ENCODE data around the gene PRXL2B.
"Not testable (repeated sequence)": the region's sequence is repeated elsewhere in the genome, so short reads cannot be mapped to it uniquely, and the experiment has no call there.

Gene PRXL2B

DNA sequence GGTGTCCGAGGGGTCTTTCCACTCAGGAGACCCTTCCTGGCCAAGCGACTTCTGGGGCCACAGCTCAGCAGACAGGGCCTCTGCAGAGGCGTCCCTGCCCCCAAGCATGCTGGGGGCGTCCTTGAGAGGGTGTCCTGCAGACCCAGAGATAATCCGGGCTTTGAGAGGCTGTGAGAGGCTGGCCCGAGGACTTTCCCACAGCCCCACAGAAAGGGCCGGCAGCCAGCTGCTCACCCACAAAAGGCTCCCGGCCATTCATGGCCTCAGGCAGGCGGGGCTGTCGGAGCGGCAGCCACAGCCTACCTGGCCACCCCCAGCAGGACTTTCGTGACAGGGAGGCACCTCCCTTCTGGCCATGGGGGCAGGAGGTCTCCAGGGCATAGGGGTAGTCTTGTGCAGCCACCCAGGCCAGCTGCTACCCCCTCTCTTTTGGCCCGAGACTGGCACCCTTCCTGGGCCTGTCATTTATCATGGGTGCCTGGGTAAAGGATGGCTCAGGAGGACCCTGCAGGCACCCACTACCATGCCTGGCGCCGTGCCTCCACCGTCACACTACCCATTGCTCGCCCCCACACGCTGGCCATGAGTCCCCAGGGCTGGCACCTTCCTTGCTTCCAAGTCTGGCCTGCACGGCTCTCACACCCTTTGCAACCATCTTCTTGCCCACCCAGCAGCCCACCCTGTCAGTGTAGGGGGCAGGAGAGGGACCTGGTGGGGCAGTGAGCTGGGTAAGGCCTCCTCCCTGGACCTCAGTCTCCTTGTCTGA lies 41.5 kb upstream of the PRXL2B start:
- in situ Hi-C loops (cut with HindIII; ENCODE audit: low pct_ligation_motif_present, low sequenced_read_pairs) = no loop called here
- Histone ChIP-seq H3K27me3 (replicated peaks) (no peaks in the 10 kb centered on the region), H3K4me3 (ENCODE audit: low read depth, low read length) (no peak overlapping the region), H3K36me3 (replicated peaks) (no peaks in the 10 kb centered on the region), H3K27ac (no peak overlapping the region)
- TF ChIP-seq, protein P1, sequence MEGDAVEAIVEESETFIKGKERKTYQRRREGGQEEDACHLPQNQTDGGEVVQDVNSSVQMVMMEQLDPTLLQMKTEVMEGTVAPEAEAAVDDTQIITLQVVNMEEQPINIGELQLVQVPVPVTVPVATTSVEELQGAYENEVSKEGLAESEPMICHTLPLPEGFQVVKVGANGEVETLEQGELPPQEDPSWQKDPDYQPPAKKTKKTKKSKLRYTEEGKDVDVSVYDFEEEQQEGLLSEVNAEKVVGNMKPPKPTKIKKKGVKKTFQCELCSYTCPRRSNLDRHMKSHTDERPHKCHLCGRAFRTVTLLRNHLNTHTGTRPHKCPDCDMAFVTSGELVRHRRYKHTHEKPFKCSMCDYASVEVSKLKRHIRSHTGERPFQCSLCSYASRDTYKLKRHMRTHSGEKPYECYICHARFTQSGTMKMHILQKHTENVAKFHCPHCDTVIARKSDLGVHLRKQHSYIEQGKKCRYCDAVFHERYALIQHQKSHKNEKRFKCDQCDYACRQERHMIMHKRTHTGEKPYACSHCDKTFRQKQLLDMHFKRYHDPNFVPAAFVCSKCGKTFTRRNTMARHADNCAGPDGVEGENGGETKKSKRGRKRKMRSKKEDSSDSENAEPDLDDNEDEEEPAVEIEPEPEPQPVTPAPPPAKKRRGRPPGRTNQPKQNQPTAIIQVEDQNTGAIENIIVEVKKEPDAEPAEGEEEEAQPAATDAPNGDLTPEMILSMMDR (IDR thresholded peaks at IDR 0.05; ENCODE audit: low read depth, low read length, missing control alignments) = no peak
- DNase-seq = no peak

DNA sequence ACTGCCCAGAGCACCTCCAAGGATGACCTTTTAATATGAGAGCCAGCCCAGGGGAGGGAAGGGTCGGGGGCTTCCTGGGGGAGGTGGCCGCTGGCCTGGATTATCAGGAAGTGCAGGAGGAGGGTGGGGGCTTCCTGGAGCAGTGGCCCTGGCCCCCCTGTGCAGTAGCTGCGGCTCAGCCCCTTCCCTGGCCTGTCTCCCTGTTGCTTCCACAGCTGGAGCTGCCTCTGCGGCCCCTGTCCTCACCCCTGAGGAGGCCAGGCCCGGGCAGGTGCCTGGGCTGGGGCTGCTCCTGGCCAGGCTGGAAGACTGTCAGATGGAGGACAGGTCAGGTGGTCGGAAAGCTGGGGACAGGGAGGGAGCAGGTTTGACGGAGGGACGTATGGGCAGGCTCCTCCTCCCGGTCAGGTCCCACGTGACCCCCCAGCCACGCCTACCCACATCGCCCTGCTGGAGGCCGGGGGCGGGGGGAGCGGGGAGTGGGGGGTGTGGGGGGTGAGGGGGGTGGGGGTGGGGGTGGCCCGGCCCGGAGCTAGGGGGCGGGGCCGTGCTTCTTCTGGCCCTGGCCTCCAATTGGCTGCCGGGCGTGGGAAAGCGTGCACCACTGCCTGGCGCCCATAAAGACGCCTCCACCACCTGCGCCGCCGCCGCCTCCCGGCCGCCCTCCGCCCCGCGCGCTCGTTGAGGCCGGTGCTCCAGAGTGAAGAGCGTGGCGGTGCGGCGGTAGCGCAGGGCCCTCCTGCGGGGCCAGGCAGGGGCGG lies 40.6 kb upstream of the PRXL2B start:
- H3K27me3 ChIP-seq (replicated peaks) = no peaks in the 10 kb centered on the region
- in situ Hi-C loops (cut with HindIII; ENCODE audit: low pct_ligation_motif_present, low sequenced_read_pairs) = no loop called here
- no peaks in the 10 kb centered on the region for H3K36me3 ChIP-seq (replicated peaks)
- DNase-seq = peak; percentile 51
- TF ChIP-seq, protein P1 (IDR thresholded peaks at IDR 0.05; ENCODE audit: low read depth, low read length, missing control alignments) = no peak
- peak overlapping the region; percentile 19 for H3K27ac ChIP-seq
- peak overlapping the region; percentile 57 for H3K4me3 ChIP-seq (ENCODE audit: low read depth, low read length)

DNA sequence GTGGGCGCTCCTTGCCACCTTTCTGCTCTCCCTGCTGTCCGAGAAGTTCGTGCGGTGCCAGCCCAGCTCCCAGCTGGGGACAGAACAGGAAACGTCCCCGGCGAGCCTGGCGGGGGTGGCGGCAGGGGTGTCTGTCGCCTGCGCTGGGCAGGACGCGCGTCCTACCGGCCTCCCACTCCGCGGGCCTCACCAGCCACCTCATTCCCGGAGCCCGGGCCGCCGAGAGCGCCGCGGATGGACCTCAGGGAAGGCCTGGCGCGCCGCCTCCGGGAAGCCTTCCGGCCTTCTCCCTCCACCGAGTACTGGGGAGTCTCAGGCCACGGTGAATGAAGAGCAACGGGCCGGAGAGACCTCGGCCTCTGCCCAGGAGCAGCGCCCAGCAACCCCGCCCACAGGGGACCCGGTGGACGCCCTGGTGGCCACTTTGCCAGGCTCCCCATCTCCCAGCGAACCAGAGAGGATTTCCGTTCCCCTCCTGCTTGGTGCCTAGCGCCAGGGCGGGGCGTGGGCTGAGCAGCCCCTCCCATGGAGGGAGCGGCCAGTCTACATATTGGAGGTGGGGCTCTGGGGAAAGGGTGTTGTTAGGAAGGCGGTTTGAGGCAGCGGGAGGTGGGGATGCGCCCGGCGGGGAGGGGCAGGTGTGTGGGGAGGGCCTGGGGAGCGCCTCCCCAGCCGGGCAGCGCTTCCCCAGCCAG lies 39.9 kb upstream of the PRXL2B start:
- in situ Hi-C loops (cut with HindIII; ENCODE audit: low pct_ligation_motif_present, low sequenced_read_pairs) = no loop called here
- TF ChIP-seq, protein P1 (IDR thresholded peaks at IDR 0.05; ENCODE audit: low read depth, low read length, missing control alignments) = peak; percentile 10
- DNase-seq = peak; percentile 52
- Histone ChIP-seq H3K36me3 (replicated peaks) (no peaks in the 10 kb centered on the region), H3K27ac (peak overlapping the region; percentile 19), H3K27me3 (replicated peaks) (no peaks in the 10 kb centered on the region), H3K4me3 (ENCODE audit: low read depth, low read length) (peak overlapping the region; percentile 57)

DNA sequence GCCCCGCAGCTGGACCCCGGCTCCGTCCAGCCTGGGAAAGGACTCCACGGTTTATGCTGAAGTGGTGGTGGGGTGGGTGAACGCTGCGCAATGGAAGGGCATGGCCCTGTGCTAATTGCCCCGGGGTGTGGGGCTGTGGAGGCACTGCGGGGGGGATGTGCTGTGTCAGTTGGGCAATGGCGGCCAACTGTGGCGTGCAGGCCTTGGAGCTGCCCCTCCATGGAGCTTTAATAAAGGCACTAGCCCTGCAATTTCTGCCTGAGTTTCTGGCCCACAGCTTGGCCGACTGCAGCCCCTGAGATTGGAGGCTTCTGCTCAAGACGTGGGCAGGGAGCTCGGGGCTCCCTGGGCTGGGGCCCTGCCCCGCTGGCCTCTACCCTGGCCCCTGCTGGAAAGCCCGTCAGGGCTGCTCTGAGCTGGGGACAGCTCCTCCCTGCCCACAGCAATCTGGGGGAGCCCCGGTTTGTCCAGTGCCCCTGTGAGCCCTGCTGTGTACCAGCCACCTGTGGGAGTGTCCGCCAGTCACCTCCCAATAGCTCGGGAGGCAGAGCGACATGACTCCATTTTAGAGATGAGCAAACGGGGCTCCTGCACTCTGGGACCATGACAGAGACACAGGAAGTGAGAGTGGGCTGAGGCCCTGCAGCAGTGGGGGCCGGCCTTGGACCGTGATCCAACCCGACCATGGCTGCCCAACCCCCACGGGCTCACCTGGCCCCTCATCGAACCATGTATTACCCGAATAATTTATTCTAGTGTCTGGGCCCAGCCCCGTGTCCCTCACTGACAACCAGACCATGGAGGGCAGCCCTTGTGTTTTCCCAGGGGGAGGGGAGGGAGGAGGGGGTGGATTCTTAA lies 39.1 kb upstream of the PRXL2B start:
- H3K27ac ChIP-seq = no peak overlapping the region
- H3K36me3 ChIP-seq (replicated peaks) = no peaks in the 10 kb centered on the region
- in situ Hi-C loops (cut with HindIII; ENCODE audit: low pct_ligation_motif_present, low sequenced_read_pairs) = no loop called here
- DNase-seq = no peak
- H3K4me3 ChIP-seq (ENCODE audit: low read depth, low read length) = peak overlapping the region; percentile 57
- TF ChIP-seq, protein P1 (IDR thresholded peaks at IDR 0.05; ENCODE audit: low read depth, low read length, missing control alignments) = no peak
- H3K27me3 ChIP-seq (replicated peaks) = no peaks in the 10 kb centered on the region

- Histone ChIP-seq H3K4me3 (ENCODE audit: low read depth, low read length) (no peak overlapping the region), H3K36me3 (replicated peaks) (no peaks in the 10 kb centered on the region), H3K27me3 (replicated peaks) (no peaks in the 10 kb centered on the region), H3K27ac (no peak overlapping the region)
- DNase-seq = no peak
- TF ChIP-seq, protein P1 (IDR thresholded peaks at IDR 0.05; ENCODE audit: low read depth, low read length, missing control alignments) = peak; percentile 97
- in situ Hi-C loops (cut with HindIII; ENCODE audit: low pct_ligation_motif_present, low sequenced_read_pairs) = no loop called here
Observed at GRCh38 chr1:2548068-2548589, 38.4 kb upstream of the PRXL2B start.

- in situ Hi-C loops (cut with HindIII; ENCODE audit: low pct_ligation_motif_present, low sequenced_read_pairs); DNase-seq; H3K27me3 ChIP-seq (replicated peaks); H3K4me3 ChIP-seq (ENCODE audit: low read depth, low read length); H3K36me3 ChIP-seq (replicated peaks); H3K27ac ChIP-seq: not testable (repeated sequence)
Observed at GRCh38 chr1:2549367-2550029, 37.1 kb upstream of the PRXL2B start.

DNA sequence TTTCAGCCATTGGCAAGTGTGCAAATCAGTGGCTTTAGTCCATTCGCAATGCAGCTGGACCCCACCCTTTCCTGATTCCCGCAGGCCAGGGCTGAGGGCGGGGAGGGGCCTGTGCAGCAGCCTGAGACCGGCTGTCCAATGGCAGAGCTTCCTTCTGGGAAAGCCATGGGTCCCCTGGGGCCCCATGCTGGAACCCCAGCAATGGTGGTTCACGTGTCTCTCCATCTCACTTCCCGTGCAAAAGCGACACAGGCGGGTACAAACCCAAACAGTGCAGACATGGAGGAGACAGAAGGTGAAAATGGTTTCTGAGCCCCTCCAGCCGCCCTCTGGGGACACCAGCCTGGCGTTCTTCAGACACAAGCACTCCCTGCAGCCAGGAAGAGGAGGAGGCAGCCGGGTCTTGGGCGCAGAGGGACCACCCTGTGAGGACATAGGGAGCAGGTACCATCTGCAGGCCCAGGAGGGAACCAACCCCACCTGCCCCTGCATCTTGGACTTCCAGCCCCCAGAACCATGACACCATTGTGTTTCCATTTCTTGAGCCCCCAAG lies 36.2 kb upstream of the PRXL2B start:
- H3K27me3 ChIP-seq (replicated peaks); DNase-seq; in situ Hi-C loops (cut with HindIII; ENCODE audit: low pct_ligation_motif_present, low sequenced_read_pairs); H3K27ac ChIP-seq; H3K4me3 ChIP-seq (ENCODE audit: low read depth, low read length); H3K36me3 ChIP-seq (replicated peaks): not testable (repeated sequence)
